ENCODE results near the gene HEG1. TPM values are rescaled to one million over a fixed set of nuclear protein-coding genes. Genes with fewer than 3 reads are reported as not detected.

Gene HEG1
- total and polyA plus RNA-seq, 2 of the 13 experiments (the other 11 are each of a cell fraction or from before 2014, with no cell fraction given) = 10.7 to 18.2 TPM

- Histone ChIP-seq H3K9me3 (ENCODE audit: low read length) (no peaks in the 10 kb centered on the region), H3K9ac (ENCODE audit: insufficient read depth, low read depth, low read length) (no peak overlapping the region), H4K20me1 (ENCODE audit: insufficient read depth, low read length) (no peaks in the 10 kb centered on the region), H3K36me3 (replicated peaks in 1 of 2; ENCODE audit: control insufficient read depth in 1 of 2, insufficient read depth in 2 of 2, low read length in 2 of 2) (no peaks in the 10 kb centered on the region), H3K27me3 (ENCODE audit: control insufficient read depth in 1 of 2, insufficient read depth in 2 of 2, low read length in 2 of 2) (no peaks in the 10 kb centered on the region), H3K4me1 (ENCODE audit: insufficient read depth, low read length) (peaks cover 5% of the 10 kb centered on the region; the same call in 1 of the 2 replicates), H3K4me2 (ENCODE audit: low read depth, low read length) (no peak overlapping the region), H3K79me2 (ENCODE audit: insufficient read depth, low read length) (no peaks in the 10 kb centered on the region), H3K27ac (ENCODE audit: extremely low read length, insufficient read depth, low read length) (no peak overlapping the region), H3K4me3 (replicated peaks in 1 of 3; ENCODE audit: insufficient read depth in 1 of 3, low read depth in 2 of 3, low read length in 3 of 3) (no peak overlapping the region), H2AFZ (ENCODE audit: low read length) (no peak overlapping the region)
- DNase-seq (ENCODE audit: low spot score) (no peak), FAIRE-seq (no peak), ATAC-seq (no peak)
- BruUV-seq (replicated peaks) = no TSS peak
- in situ Hi-C loops (cut with HindIII; ENCODE audit: extremely low pct_ligation_motif_present, low pct_unique_long_range_greater_than_20kb) (no loop called here), intact Hi-C loops (cut with micrococcal nuclease; ENCODE audit: unreplicated experiment) (no loop called here)
- TF ChIP-seq ZNF230 (CRISPR knock-in tag; IDR thresholded peaks at IDR 0.05) (no peak), ZNF33B (CRISPR knock-in tag; IDR thresholded peaks at IDR 0.05) (no peak), ZNF160 (CRISPR knock-in tag; IDR thresholded peaks at IDR 0.05) (no peak), SIN3A (IDR thresholded peaks at IDR 0.05; ENCODE audit: borderline replicate concordance, low read depth, low read length) (no peak), PHF21A (CRISPR knock-in tag; IDR thresholded peaks at IDR 0.05) (no peak), GATAD2A (CRISPR knock-in tag; IDR thresholded peaks at IDR 0.05) (no peak), ZSCAN9 (CRISPR knock-in tag; IDR thresholded peaks at IDR 0.05; ENCODE audit: borderline replicate concordance) (no peak), ZNF275 (CRISPR knock-in tag; IDR thresholded peaks at IDR 0.05; ENCODE audit: borderline replicate concordance) (no peak), NKX3-1 (CRISPR knock-in tag; IDR thresholded peaks at IDR 0.05) (no peak), CSRNP1 (CRISPR knock-in tag; IDR thresholded peaks at IDR 0.05) (no peak), ZNF7 (CRISPR knock-in tag; IDR thresholded peaks at IDR 0.05) (no peak), MAFK (conservative IDR thresholded peaks at IDR 0.05 in 1 of 2, IDR thresholded peaks at IDR 0.05 in 1 of 2; ENCODE audit: low read length in 2 of 2) (no peak), MBD4 (IDR thresholded peaks at IDR 0.05; ENCODE audit: borderline replicate concordance, low read length) (no peak), FUBP1 (CRISPR knock-in tag; IDR thresholded peaks at IDR 0.05; ENCODE audit: borderline replicate concordance) (no peak)
- POLR2A ChIA-PET = no interaction called here
- WGBS (ENCODE audit: low lambda C conversion rate) = 90% methylated on average over 2 of the region's 2 CpGs
- CTCF ChIA-PET (ENCODE audit: low intra/inter-chr PET ratio, low total read pairs) = no interaction called here
Measured at GRCh38 chr3:124942613-124943012, 113.2 kb downstream of the HEG1 start.

Measured in HepG2 (cell line).